HFFc6 (cell line): ENCODE data around the gene EEF2K. TPM values are rescaled to one million over a fixed set of nuclear protein-coding genes. Genes with fewer than 3 reads are reported as not detected.

ENCODE experiments used
- DNase-seq: peaks from one replicate; pipeline ENCODE4 v3.0.0-alpha.2; 2018
- H3K27ac Mint-ChIP-seq: 2 replicates; pipeline ENCODE4 v1.8.0; 2020; ENCODE audit warnings: mild to moderate bottlenecking, mixed read lengths
- H3K27me3 Mint-ChIP-seq: 2 replicates; pipeline ENCODE4 v1.8.0; 2021; ENCODE audit warnings: mild to moderate bottlenecking, moderate library complexity, mixed read lengths; ENCODE audit not compliant: insufficient read depth
- H3K36me3 Mint-ChIP-seq: 2 replicates; pipeline ENCODE4 v1.8.0; 2021; ENCODE audit warnings: low read depth, mixed read lengths
- H3K4me1 Mint-ChIP-seq: 2 replicates; pipeline ENCODE4 v1.8.0; 2020; ENCODE audit warnings: low read depth, mixed read lengths
- H3K4me3 Mint-ChIP-seq: 2 replicates; pipeline ENCODE4 v1.8.0; 2020; ENCODE audit warnings: mild to moderate bottlenecking, moderate library complexity, mixed read lengths
- H3K9me3 Mint-ChIP-seq: 2 replicates; pipeline ENCODE4 v1.8.0; 2020; ENCODE audit warnings: mild to moderate bottlenecking, mixed read lengths
- total RNA-seq, 6 experiments: library from RNA; stranded (reverse); fragmentation: NEBNext Ultra II Directional; extraction: Animal tissue kit (Norgen Biotek cat#: 25700); gene quantifications; 2 replicates in 1 of 6; 3 replicates in 5 of 6; pipeline ENCODE4 v1.2.3, GENCODE V29; 2021
- TF ChIP-seq, protein P1 (sequence below): fragments of 200-600 bp; sonication (generic); IDR thresholded peaks from 2 replicates; pipeline ENCODE4 v1.5.0; 2021; ENCODE audit warnings: antibody characterized with exemption, mild to moderate bottlenecking

Gene EEF2K
- total RNA-seq, 6 experiments from 2014 or later = 21.5 to 26.6 (median 23.5) TPM

- DNase-seq = no peak
- H3K27ac Mint-ChIP-seq = no peak overlapping the region
Observed at GRCh38 chr16:22186517-22186916, 19.6 kb upstream of the EEF2K start.

GRCh38 chr16:22188267-22188594 is 17.8 kb upstream of the EEF2K start:
- Mint-ChIP-seq H3K4me3 (no peak overlapping the region), H3K4me1 (peaks cover 37% of the 10 kb centered on the region), H3K27me3 (peaks cover 7% of the 10 kb centered on the region), H3K9me3 (no peaks in the 10 kb centered on the region), H3K27ac (no peak overlapping the region), H3K36me3 (no peaks in the 10 kb centered on the region)
- TF ChIP-seq, protein P1, sequence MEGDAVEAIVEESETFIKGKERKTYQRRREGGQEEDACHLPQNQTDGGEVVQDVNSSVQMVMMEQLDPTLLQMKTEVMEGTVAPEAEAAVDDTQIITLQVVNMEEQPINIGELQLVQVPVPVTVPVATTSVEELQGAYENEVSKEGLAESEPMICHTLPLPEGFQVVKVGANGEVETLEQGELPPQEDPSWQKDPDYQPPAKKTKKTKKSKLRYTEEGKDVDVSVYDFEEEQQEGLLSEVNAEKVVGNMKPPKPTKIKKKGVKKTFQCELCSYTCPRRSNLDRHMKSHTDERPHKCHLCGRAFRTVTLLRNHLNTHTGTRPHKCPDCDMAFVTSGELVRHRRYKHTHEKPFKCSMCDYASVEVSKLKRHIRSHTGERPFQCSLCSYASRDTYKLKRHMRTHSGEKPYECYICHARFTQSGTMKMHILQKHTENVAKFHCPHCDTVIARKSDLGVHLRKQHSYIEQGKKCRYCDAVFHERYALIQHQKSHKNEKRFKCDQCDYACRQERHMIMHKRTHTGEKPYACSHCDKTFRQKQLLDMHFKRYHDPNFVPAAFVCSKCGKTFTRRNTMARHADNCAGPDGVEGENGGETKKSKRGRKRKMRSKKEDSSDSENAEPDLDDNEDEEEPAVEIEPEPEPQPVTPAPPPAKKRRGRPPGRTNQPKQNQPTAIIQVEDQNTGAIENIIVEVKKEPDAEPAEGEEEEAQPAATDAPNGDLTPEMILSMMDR = no peak
- no peak for DNase-seq

More at GRCh38 chr16:22186517-22186916, 19.6 kb upstream of the EEF2K start:
- TF ChIP-seq, protein P1 = peak; percentile 68
- Mint-ChIP-seq H3K9me3 (no peaks in the 10 kb centered on the region), H3K36me3 (no peaks in the 10 kb centered on the region), H3K4me3 (no peak overlapping the region), H3K4me1 (peaks cover 23% of the 10 kb centered on the region), H3K27me3 (peaks cover 14% of the 10 kb centered on the region)

DNA sequence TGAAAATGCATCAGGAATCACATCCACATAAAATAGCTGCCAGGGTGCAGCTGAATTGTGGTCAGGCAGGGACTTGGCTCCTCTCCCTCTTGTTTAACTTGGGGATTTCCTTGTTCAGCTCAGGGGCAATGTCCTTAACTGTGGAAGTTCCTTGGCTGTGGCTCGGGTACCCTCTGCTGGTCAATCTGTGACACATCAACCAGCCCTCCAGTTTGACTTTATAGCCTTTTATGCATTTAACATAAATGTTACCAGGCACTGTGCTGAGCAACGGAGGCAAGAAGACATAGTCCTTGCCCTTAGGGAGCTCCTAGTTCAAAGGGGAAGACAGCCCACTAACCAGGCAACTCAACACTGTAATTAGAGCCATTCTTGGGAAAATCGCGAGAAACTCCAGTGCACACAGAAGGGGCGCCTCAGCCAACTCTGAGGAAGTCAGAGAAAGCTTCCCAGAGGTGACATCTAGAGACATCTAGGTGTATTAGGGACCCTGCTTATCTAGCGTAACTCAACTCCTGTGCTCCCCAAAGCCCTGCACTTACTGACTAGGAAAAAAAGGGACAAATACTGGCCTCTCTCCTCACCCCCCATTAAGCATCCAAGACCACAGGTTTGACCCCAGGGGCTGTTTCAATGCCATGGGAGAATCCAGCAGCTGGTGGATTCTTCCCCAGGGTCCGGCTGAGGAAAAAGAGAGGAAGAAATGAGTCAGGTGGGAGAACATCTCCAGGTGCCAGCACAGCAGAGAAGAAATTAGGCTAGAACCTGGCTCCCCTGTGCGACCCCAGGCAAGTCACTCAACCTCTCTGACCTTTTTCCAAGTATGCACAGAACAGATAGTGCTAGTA is 17.3 kb upstream of the EEF2K start:
- H3K4me1 Mint-ChIP-seq = peaks cover 43% of the 10 kb centered on the region
- H3K36me3 Mint-ChIP-seq = no peaks in the 10 kb centered on the region
- DNase-seq = peak; percentile 82
- H3K27ac Mint-ChIP-seq = no peak overlapping the region
- H3K27me3 Mint-ChIP-seq = peaks cover 5% of the 10 kb centered on the region
- TF ChIP-seq, protein P1 = peak; percentile 88
- no peaks in the 10 kb centered on the region for H3K9me3 Mint-ChIP-seq
- H3K4me3 Mint-ChIP-seq = no peak overlapping the region; the same call in 1 of the 2 replicates

GRCh38 chr16:22189473-22190080 is 16.5 kb upstream of the EEF2K start:
- Mint-ChIP-seq H3K27ac (peak overlapping the region; percentile 59; the same call in 1 of the 2 replicates), H3K4me1 (peaks cover 46% of the 10 kb centered on the region), H3K4me3 (peak overlapping the region; percentile 96), H3K36me3 (no peaks in the 10 kb centered on the region), H3K9me3 (no peaks in the 10 kb centered on the region), H3K27me3 (peaks cover 2% of the 10 kb centered on the region)
- TF ChIP-seq, protein P1 = no peak
- no peak for DNase-seq

- no peaks in the 10 kb centered on the region for H3K36me3 Mint-ChIP-seq
- H3K9me3 Mint-ChIP-seq = no peaks in the 10 kb centered on the region
- TF ChIP-seq, protein P1 = no peak
- peaks cover 51% of the 10 kb centered on the region for H3K4me1 Mint-ChIP-seq
- peaks cover 2% of the 10 kb centered on the region for H3K27me3 Mint-ChIP-seq
- peak overlapping the region; percentile 100 for H3K27ac Mint-ChIP-seq
- peak; percentile 99 for DNase-seq
- peak overlapping the region; percentile 96 for H3K4me3 Mint-ChIP-seq
Observed at GRCh38 chr16:22190081-22190775, 15.8 kb upstream of the EEF2K start.
